Measurements from ENCODE around the gene ITGA11. TPM values are rescaled to one million over a fixed set of nuclear protein-coding genes. Genes with fewer than 3 reads are reported as not detected.

The ITGA11 gene
- total RNA-seq, 1 donor, result 567 TPM

- Histone ChIP-seq H3K9me3 (ENCODE audit: low read depth, low read length) (no peaks in the 10 kb centered on the region), H3K27me3 (ENCODE audit: insufficient read depth, low read length) (no peaks in the 10 kb centered on the region), H3K79me2 (ENCODE audit: insufficient read depth, low read length) (peaks cover 88% of the 10 kb centered on the region), H2AFZ (ENCODE audit: low read length) (no peak overlapping the region), H3K27ac (ENCODE audit: low read depth, low read length) (peak overlapping the region; percentile 54), H3K4me1 (ENCODE audit: insufficient read depth, low read length) (peaks cover 64% of the 10 kb centered on the region), H3K36me3 (ENCODE audit: insufficient read depth, low read length) (peaks cover 52% of the 10 kb centered on the region), H3K4me2 (ENCODE audit: insufficient read depth, low read length) (peak overlapping the region; percentile 30), H4K20me1 (ENCODE audit: insufficient read depth, low read length) (peaks cover 64% of the 10 kb centered on the region), H3K4me3 (ENCODE audit: insufficient read depth, low read length) (no peak overlapping the region)
- peak; percentile 73 for DNase-seq (ENCODE audit: insufficient read length, low spot score, missing footprints)
- TF ChIP-seq CTCF (IDR thresholded peaks at IDR 0.05; ENCODE audit: extremely low read depth, low read depth, low read length), result no peak
These were observed 11.7 kb downstream of the ITGA11 start for GRCh38 chr15:68420186-68420684.

- peaks cover 57% of the 10 kb centered on the region for H3K4me1 ChIP-seq (ENCODE audit: insufficient read depth, low read length)
- no peak overlapping the region for H2AFZ ChIP-seq (ENCODE audit: low read length)
- H3K27me3 ChIP-seq (ENCODE audit: insufficient read depth, low read length), result no peaks in the 10 kb centered on the region
- H4K20me1 ChIP-seq (ENCODE audit: insufficient read depth, low read length), result peaks cover 64% of the 10 kb centered on the region
- H3K4me2 ChIP-seq (ENCODE audit: insufficient read depth, low read length), result peak overlapping the region; percentile 30
- DNase-seq (ENCODE audit: insufficient read length, low spot score, missing footprints), result no peak
- no peaks in the 10 kb centered on the region for H3K9me3 ChIP-seq (ENCODE audit: low read depth, low read length)
- H3K79me2 ChIP-seq (ENCODE audit: insufficient read depth, low read length), result peaks cover 88% of the 10 kb centered on the region
- H3K4me3 ChIP-seq (ENCODE audit: insufficient read depth, low read length), result no peak overlapping the region
- peaks cover 52% of the 10 kb centered on the region for H3K36me3 ChIP-seq (ENCODE audit: insufficient read depth, low read length)
- TF ChIP-seq CTCF (IDR thresholded peaks at IDR 0.05; ENCODE audit: extremely low read depth, low read depth, low read length), result no peak
- H3K27ac ChIP-seq (ENCODE audit: low read depth, low read length), result peak overlapping the region; percentile 54
These were observed 12.4 kb downstream of the ITGA11 start for GRCh38 chr15:68419301-68420175.

- no peaks in the 10 kb centered on the region for H3K27me3 ChIP-seq (ENCODE audit: insufficient read depth, low read length)
- H3K27ac ChIP-seq (ENCODE audit: low read depth, low read length), result no peak overlapping the region
- no peak overlapping the region for H2AFZ ChIP-seq (ENCODE audit: low read length)
These were observed 13.3 kb downstream of the ITGA11 start for GRCh38 chr15:68418611-68419161.

More at GRCh38 chr15:68418611-68419161, 13.3 kb downstream of the ITGA11 start:
- Histone ChIP-seq H3K4me2 (ENCODE audit: insufficient read depth, low read length) (no peak overlapping the region), H3K79me2 (ENCODE audit: insufficient read depth, low read length) (peaks cover 88% of the 10 kb centered on the region), H3K36me3 (ENCODE audit: insufficient read depth, low read length) (peaks cover 51% of the 10 kb centered on the region), H3K4me3 (ENCODE audit: insufficient read depth, low read length) (no peak overlapping the region), H4K20me1 (ENCODE audit: insufficient read depth, low read length) (peaks cover 64% of the 10 kb centered on the region), H3K4me1 (ENCODE audit: insufficient read depth, low read length) (peaks cover 54% of the 10 kb centered on the region), H3K9me3 (ENCODE audit: low read depth, low read length) (no peaks in the 10 kb centered on the region)
- peak; percentile 77 for DNase-seq (ENCODE audit: insufficient read length, low spot score, missing footprints)
- no peak for TF ChIP-seq CTCF (IDR thresholded peaks at IDR 0.05; ENCODE audit: extremely low read depth, low read depth, low read length)

Data from osteoblast (primary cell).